Right atrium auricular region (tissue), 2 donors: ENCODE results near the gene ADAMTS9. TPM values are rescaled to one million over a fixed set of nuclear protein-coding genes. Genes with fewer than 3 reads are reported as not detected.
A peak's percentile ranks its signal among the peaks of the same experiment; 100 is the strongest.

Source experiments
- DNase-seq: peaks from one replicate; pipeline ENCODE4 v3.0.0-alpha.2; 2019; ENCODE audit warnings: low spot score
- H3K27ac ChIP-seq, 2 donors: fragments of 200-600 bp; sonication (generic); 1 replicate in 1 of 2; 2 replicates in 1 of 2; pipeline ENCODE4 v1.5.1; 2016 to 2019
- H3K27me3 ChIP-seq, 2 donors: fragments of 200-600 bp; sonication (generic); one replicate each; pipeline versions ENCODE4 v1.5.1 to v1.6.0; 2017 to 2019
- H3K36me3 ChIP-seq: fragments of 200-600 bp; sonication (generic); one replicate; pipeline ENCODE4 v1.5.1; 2016
- H3K4me1 ChIP-seq, 2 donors: fragments of 200-600 bp; sonication (generic); one replicate each; pipeline versions ENCODE4 v1.5.1 to v1.6.0; 2017 to 2019
- H3K4me3 ChIP-seq, 2 donors: fragments of 200-600 bp; sonication (generic); 1 replicate in 1 of 2; 2 replicates in 1 of 2; pipeline ENCODE4 v1.5.1; 2017 to 2019; ENCODE audit warnings: mild to moderate bottlenecking in 1 of 2, moderate library complexity in 1 of 2
- H3K9me3 ChIP-seq, 2 donors: fragments of 200-600 bp; sonication (generic); one replicate each; pipeline ENCODE4 v1.5.1; 2019
- total RNA-seq, 2 donors: library from RNA; depleted of rRNA; stranded (reverse); fragments of >200 nt; gene quantifications; one replicate each; pipeline ENCODE4 v1.1.0, GENCODE V29; 2016
- TF ChIP-seq, protein P1 (sequence below), 2 donors: fragments of 200-600 bp; sonication (generic); IDR thresholded peaks; one replicate each; pipeline ENCODE4 v1.5.1; 2019; ENCODE audit warnings: antibody characterized with exemption in 2 of 2

Gene ADAMTS9
- total RNA-seq, 2 donors from 2014 or later = 20.2 to 21.0 TPM

DNA sequence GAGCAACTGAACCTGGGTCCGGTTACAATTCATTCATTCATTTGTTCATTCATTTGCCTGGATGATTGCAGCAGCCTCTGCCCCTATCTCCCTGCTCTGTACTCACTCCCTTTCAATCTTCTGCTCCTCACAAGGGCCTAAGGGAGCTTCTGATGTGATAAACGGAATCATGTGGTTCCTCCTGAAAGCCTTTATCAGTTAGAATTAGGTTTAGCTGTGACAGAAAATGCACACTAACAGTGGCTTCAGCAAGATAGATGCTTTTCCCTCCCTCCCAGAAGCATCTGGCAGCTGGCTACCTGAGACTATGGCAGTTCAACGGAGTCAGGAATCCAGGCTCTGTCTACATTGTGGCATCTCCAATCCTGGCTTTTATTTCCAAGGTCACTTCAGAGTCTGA is 196.0 kb downstream of the ADAMTS9 start:
- Histone ChIP-seq H3K9me3 (no peaks in the 10 kb centered on the region), H3K4me3 (no peak overlapping the region), H3K4me1 (no peaks in the 10 kb centered on the region), H3K36me3 (no peaks in the 10 kb centered on the region), H3K27me3 (no peaks in the 10 kb centered on the region), H3K27ac (no peak overlapping the region)
- TF ChIP-seq, protein P1, sequence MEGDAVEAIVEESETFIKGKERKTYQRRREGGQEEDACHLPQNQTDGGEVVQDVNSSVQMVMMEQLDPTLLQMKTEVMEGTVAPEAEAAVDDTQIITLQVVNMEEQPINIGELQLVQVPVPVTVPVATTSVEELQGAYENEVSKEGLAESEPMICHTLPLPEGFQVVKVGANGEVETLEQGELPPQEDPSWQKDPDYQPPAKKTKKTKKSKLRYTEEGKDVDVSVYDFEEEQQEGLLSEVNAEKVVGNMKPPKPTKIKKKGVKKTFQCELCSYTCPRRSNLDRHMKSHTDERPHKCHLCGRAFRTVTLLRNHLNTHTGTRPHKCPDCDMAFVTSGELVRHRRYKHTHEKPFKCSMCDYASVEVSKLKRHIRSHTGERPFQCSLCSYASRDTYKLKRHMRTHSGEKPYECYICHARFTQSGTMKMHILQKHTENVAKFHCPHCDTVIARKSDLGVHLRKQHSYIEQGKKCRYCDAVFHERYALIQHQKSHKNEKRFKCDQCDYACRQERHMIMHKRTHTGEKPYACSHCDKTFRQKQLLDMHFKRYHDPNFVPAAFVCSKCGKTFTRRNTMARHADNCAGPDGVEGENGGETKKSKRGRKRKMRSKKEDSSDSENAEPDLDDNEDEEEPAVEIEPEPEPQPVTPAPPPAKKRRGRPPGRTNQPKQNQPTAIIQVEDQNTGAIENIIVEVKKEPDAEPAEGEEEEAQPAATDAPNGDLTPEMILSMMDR (IDR thresholded peaks at IDR 0.05) = no peak
- no peak for DNase-seq

DNA sequence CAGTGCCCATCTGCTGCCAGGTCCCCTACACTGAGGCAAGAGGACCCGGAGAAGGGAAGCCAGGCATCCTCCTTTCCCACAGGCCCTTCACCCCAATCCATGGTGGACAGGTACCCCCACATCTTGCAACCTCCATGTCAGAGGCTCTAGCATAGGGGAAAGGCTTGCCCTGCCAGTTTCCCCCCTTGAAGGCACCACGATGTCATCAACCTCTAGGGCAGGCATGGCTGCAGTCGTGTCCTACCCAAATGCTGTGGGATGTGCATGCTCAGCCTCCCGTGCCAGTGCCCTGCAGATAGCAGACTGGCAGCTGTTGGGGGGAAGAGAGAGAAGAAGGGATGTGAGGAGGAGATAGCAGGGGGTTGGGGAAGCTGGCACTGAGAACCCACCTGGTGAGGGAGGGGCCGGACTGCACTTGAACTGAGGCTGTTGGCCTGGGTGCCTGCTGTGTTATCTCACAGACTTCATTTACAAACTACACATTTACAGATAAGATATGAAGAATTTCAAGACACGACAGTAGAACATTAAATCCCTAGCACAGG is 197.5 kb downstream of the ADAMTS9 start:
- H3K27me3 ChIP-seq = no peaks in the 10 kb centered on the region
- DNase-seq = no peak
- H3K27ac ChIP-seq = no peak overlapping the region
- no peak overlapping the region for H3K4me3 ChIP-seq
- no peaks in the 10 kb centered on the region for H3K4me1 ChIP-seq
- TF ChIP-seq, protein P1 (IDR thresholded peaks at IDR 0.05) = no peak
- H3K9me3 ChIP-seq = no peaks in the 10 kb centered on the region
- no peaks in the 10 kb centered on the region for H3K36me3 ChIP-seq

DNA sequence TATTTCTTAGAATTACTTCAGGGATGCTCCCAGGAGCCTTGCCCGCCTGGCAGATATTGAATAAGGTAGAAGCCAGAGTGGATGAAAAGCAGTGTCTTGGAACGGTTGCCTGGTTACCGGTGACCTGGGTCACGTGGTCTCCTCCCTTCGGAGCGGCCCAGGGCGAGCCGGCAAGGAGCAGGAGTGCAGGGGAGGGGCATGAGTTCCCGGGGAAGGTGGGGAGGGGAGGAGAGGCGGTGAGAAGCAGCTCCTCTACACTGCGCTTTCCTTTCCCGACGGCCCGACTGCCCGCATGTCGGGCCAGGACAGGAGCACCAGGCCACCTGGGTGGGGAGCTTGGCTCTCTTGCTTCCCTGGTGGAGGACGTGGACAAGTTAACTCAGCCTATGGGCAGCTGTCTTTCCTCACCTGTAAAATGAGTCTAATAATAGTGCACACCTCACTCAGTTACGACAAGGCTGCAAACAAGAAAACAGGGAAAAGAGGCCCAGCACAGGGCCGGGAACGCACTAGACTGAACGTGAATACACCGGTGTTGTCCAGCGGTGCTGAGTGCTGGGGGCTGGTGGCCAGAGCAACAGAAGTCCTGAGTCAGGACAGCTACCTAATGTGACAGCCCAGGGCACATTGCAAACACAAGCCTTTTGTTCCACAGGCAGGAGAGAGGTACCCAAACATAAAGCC is 198.3 kb downstream of the ADAMTS9 start:
- Histone ChIP-seq H3K4me3 (no peak overlapping the region), H3K36me3 (no peaks in the 10 kb centered on the region), H3K27ac (no peak overlapping the region), H3K27me3 (no peaks in the 10 kb centered on the region), H3K9me3 (no peaks in the 10 kb centered on the region), H3K4me1 (peaks cover 0 to 2% of the 10 kb centered on the region in 2 donors)
- TF ChIP-seq, protein P1 (IDR thresholded peaks at IDR 0.05) = no peak
- DNase-seq = no peak

DNA sequence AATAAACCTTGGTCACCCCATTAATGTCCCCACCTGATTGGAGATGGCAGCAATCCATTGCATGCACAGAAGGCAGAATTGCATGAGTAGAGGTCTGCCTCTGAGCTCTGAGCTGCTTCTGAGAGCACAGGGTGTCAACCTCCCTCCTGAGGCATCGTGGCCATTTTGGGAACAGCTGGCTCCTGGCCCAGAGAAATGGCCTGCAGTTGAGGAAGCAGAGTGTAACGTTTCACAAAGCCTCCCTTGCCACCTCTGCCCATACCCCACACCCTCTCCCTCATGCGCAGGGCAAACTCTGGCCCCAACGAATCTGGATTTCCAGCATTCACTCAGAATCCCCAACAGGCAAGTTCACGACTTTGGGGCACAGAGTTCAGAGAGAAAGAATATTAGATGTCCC is 198.9 kb downstream of the ADAMTS9 start:
- TF ChIP-seq, protein P1 (IDR thresholded peaks at IDR 0.05) = no peak
- no peak for DNase-seq
- Histone ChIP-seq H3K4me1 (peaks cover 0 to 6% of the 10 kb centered on the region in 2 donors), H3K9me3 (no peaks in the 10 kb centered on the region), H3K27me3 (no peaks in the 10 kb centered on the region), H3K36me3 (no peaks in the 10 kb centered on the region), H3K4me3 (no peak overlapping the region), H3K27ac (no peak overlapping the region)

DNA sequence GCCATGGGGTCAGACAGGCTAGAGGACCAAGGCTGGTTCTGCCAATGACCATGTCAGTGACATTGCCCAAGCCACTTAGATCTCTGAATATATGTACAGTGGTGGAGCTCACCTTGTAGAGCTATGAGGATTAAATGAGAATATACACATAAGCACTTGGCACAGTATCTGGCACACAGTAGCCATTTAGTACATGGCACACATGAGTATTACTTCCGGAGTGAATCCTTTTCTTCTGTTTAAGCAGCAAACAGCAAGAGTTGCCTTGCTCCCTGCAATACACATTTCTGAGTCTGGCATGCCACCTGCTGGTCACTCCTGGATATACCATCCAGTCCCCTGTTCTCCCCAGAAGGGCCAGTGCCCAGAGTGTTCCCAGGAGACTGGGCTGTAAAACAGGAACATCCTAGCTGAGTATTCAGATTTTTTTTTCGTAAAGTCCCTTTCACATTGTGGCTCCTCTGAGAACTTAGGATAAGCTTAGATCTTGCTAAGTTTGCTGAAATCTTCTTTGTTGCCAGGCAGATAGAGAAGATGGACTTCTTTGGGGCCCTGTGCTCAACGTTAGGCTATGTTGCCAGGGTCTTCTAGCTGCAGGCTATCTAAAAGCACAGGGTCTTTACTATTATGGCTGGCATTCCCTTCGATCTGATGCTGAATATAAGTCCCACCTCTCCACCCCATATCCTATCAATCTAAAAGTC is 203.4 kb downstream of the ADAMTS9 start:
- no peak overlapping the region for H3K4me3 ChIP-seq
- no peaks in the 10 kb centered on the region for H3K9me3 ChIP-seq
- DNase-seq = peak; percentile 79
- TF ChIP-seq, protein P1 (IDR thresholded peaks at IDR 0.05) = peak; percentile 72 to 90
- no peaks in the 10 kb centered on the region for H3K36me3 ChIP-seq
- H3K4me1 ChIP-seq = peaks cover 0 to 6% of the 10 kb centered on the region in 2 donors
- H3K27ac ChIP-seq = no peak overlapping the region
- H3K27me3 ChIP-seq = no peaks in the 10 kb centered on the region
